ENCODE data around the gene HMGB2. TPM values are rescaled to one million over a fixed set of nuclear protein-coding genes. Genes with fewer than 3 reads are reported as not detected.

The HMGB2 gene
- total RNA-seq, 1 donor from 2014 or later: 66.9 TPM

- DNase-seq: no peak
- no peak overlapping the region for H3K27ac Mint-ChIP-seq (ENCODE audit: unreplicated experiment)
Measured at GRCh38 chr4:173318648-173319211, 15.4 kb downstream of the HMGB2 start.

GRCh38 chr4:173318240-173318639 lies 15.9 kb downstream of the HMGB2 start:
- no peak for DNase-seq
- H3K9me3 Mint-ChIP-seq (ENCODE audit: unreplicated experiment): no peaks in the 10 kb centered on the region
- no peaks in the 10 kb centered on the region for H3K36me3 Mint-ChIP-seq (ENCODE audit: unreplicated experiment)
- no peaks in the 10 kb centered on the region for H3K27me3 Mint-ChIP-seq (ENCODE audit: unreplicated experiment)
- H3K27ac Mint-ChIP-seq (ENCODE audit: unreplicated experiment): no peak overlapping the region
- no peaks in the 10 kb centered on the region for H3K4me1 Mint-ChIP-seq (ENCODE audit: low read depth, unreplicated experiment)
- TF ChIP-seq CTCF (IDR thresholded peaks at IDR 0.05; ENCODE audit: partially characterized antibody, unreplicated experiment): no peak
- H3K4me3 Mint-ChIP-seq (ENCODE audit: unreplicated experiment): no peak overlapping the region

More at GRCh38 chr4:173318648-173319211, 15.4 kb downstream of the HMGB2 start:
- peak; percentile 64 for TF ChIP-seq CTCF (IDR thresholded peaks at IDR 0.05; ENCODE audit: partially characterized antibody, unreplicated experiment)
- no peaks in the 10 kb centered on the region for H3K27me3 Mint-ChIP-seq (ENCODE audit: unreplicated experiment)
- H3K36me3 Mint-ChIP-seq (ENCODE audit: unreplicated experiment): no peaks in the 10 kb centered on the region
- no peaks in the 10 kb centered on the region for H3K4me1 Mint-ChIP-seq (ENCODE audit: low read depth, unreplicated experiment)
- H3K4me3 Mint-ChIP-seq (ENCODE audit: unreplicated experiment): no peak overlapping the region
- H3K9me3 Mint-ChIP-seq (ENCODE audit: unreplicated experiment): no peaks in the 10 kb centered on the region

- no peak overlapping the region for H3K4me3 Mint-ChIP-seq (ENCODE audit: unreplicated experiment)
- no peaks in the 10 kb centered on the region for H3K9me3 Mint-ChIP-seq (ENCODE audit: unreplicated experiment)
- TF ChIP-seq CTCF (IDR thresholded peaks at IDR 0.05; ENCODE audit: partially characterized antibody, unreplicated experiment): peak; percentile 48
- peak; percentile 24 for DNase-seq
- H3K4me1 Mint-ChIP-seq (ENCODE audit: low read depth, unreplicated experiment): no peaks in the 10 kb centered on the region
- no peaks in the 10 kb centered on the region for H3K27me3 Mint-ChIP-seq (ENCODE audit: unreplicated experiment)
- H3K27ac Mint-ChIP-seq (ENCODE audit: unreplicated experiment): no peak overlapping the region
- H3K36me3 Mint-ChIP-seq (ENCODE audit: unreplicated experiment): no peaks in the 10 kb centered on the region
Measured at GRCh38 chr4:173317004-173317403, 17.2 kb downstream of the HMGB2 start.

- no peak overlapping the region for H3K27ac Mint-ChIP-seq (ENCODE audit: unreplicated experiment)
- no peak for TF ChIP-seq CTCF (IDR thresholded peaks at IDR 0.05; ENCODE audit: partially characterized antibody, unreplicated experiment)
- H3K4me3 Mint-ChIP-seq (ENCODE audit: unreplicated experiment): no peak overlapping the region
- no peaks in the 10 kb centered on the region for H3K9me3 Mint-ChIP-seq (ENCODE audit: unreplicated experiment)
- no peaks in the 10 kb centered on the region for H3K36me3 Mint-ChIP-seq (ENCODE audit: unreplicated experiment)
- DNase-seq: no peak
- H3K4me1 Mint-ChIP-seq (ENCODE audit: low read depth, unreplicated experiment): no peaks in the 10 kb centered on the region
- H3K27me3 Mint-ChIP-seq (ENCODE audit: unreplicated experiment): no peaks in the 10 kb centered on the region
Measured at GRCh38 chr4:173316060-173316459, 18.1 kb downstream of the HMGB2 start.

- Mint-ChIP-seq H3K4me3 (ENCODE audit: unreplicated experiment) (no peak overlapping the region), H3K4me1 (ENCODE audit: low read depth, unreplicated experiment) (no peaks in the 10 kb centered on the region), H3K36me3 (ENCODE audit: unreplicated experiment) (no peaks in the 10 kb centered on the region), H3K9me3 (ENCODE audit: unreplicated experiment) (no peaks in the 10 kb centered on the region), H3K27ac (ENCODE audit: unreplicated experiment) (no peak overlapping the region), H3K27me3 (ENCODE audit: unreplicated experiment) (no peaks in the 10 kb centered on the region)
- no peak for TF ChIP-seq CTCF (IDR thresholded peaks at IDR 0.05; ENCODE audit: partially characterized antibody, unreplicated experiment)
- no peak for DNase-seq
Measured at GRCh38 chr4:173314715-173315114, 19.4 kb downstream of the HMGB2 start.

All from glutamatergic neuron (in vitro differentiated cells).